H9 (cell line): ENCODE data around the gene SPRYD3. TPM values are rescaled to one million over a fixed set of nuclear protein-coding genes. Genes with fewer than 3 reads are reported as not detected.
A peak's percentile ranks its signal among the peaks of the same experiment; 100 is the strongest.

Source experiments
- DNase-seq: peaks from one replicate; pipeline ENCODE4 v3.0.0-alpha.2; 2017
- H2AFZ ChIP-seq: one replicate; pipeline ENCODE4 v1.6.1; 2013; ENCODE audit warnings: mild to moderate bottlenecking, low read length, control low read depth, moderate library complexity
- H2AK5ac ChIP-seq: 2 replicates; pipeline ENCODE4 v1.6.1; 2013; ENCODE audit warnings: low read length, control low read depth, mixed read lengths; ENCODE audit not compliant: insufficient read length
- H2BK120ac ChIP-seq: one replicate; pipeline ENCODE4 v1.6.1; 2013; ENCODE audit warnings: low read depth, mild to moderate bottlenecking, low read length, control low read depth, inconsistent platforms; ENCODE audit not compliant: poor library complexity, severe bottlenecking
- H2BK12ac ChIP-seq: 2 replicates; pipeline ENCODE4 v1.6.1; 2013; ENCODE audit warnings: low read length, control low read depth, mixed read lengths, low read depth; ENCODE audit not compliant: insufficient read length
- H2BK15ac ChIP-seq: 2 replicates; pipeline ENCODE4 v1.6.1; 2013; ENCODE audit warnings: low read depth, low read length, control low read depth
- H2BK20ac ChIP-seq: one replicate; pipeline ENCODE4 v1.6.1; 2013; ENCODE audit warnings: low read depth, mild to moderate bottlenecking, low read length, control low read depth, inconsistent platforms; ENCODE audit not compliant: poor library complexity, severe bottlenecking
- H2BK5ac ChIP-seq: 2 replicates; pipeline ENCODE4 v1.6.1; 2013; ENCODE audit warnings: low read length, control low read depth, mixed read lengths; ENCODE audit not compliant: insufficient read length
- H3K14ac ChIP-seq: 2 replicates; pipeline ENCODE4 v1.6.1; 2013; ENCODE audit warnings: low read length, control low read depth; ENCODE audit not compliant: insufficient read depth
- H3K18ac ChIP-seq: 2 replicates; pipeline ENCODE4 v1.6.1; 2013; ENCODE audit warnings: low read depth, mild to moderate bottlenecking, mixed read lengths, low read length, control low read depth; ENCODE audit not compliant: insufficient read length
- H3K23ac ChIP-seq: 2 replicates; pipeline ENCODE4 v1.6.1; 2013; ENCODE audit warnings: low read length, control low read depth, mixed read lengths, low read depth; ENCODE audit not compliant: insufficient read length
- H3K23me2 ChIP-seq: 2 replicates; pipeline ENCODE4 v1.6.1; 2013; ENCODE audit warnings: low read depth, mild to moderate bottlenecking, mixed read lengths, low read length, control low read depth; ENCODE audit not compliant: insufficient read length, poor library complexity, severe bottlenecking
- H3K27ac ChIP-seq: 2 replicates; pipeline ENCODE4 v1.5.1; 2013; ENCODE audit warnings: low read length, control low read depth, mixed read lengths, low read depth; ENCODE audit not compliant: insufficient read length
- H3K27me3 ChIP-seq: 2 replicates; pipeline ENCODE4 v1.6.1; 2013; ENCODE audit warnings: low read length, control low read depth, inconsistent platforms; ENCODE audit not compliant: insufficient read depth
- H3K4ac ChIP-seq: 2 replicates; pipeline ENCODE4 v1.6.1; 2013; ENCODE audit warnings: low read depth, mild to moderate bottlenecking, control low read depth, inconsistent platforms, low read length, moderate library complexity
- H3K4me1 ChIP-seq: 2 replicates; pipeline ENCODE4 v1.6.1; 2013; ENCODE audit warnings: low read length, control low read depth, inconsistent platforms; ENCODE audit not compliant: insufficient read depth
- H3K4me2 ChIP-seq: 2 replicates; pipeline ENCODE4 v1.6.1; 2013; ENCODE audit warnings: low read length, control low read depth, mixed read lengths; ENCODE audit not compliant: insufficient read length, insufficient read depth
- H3K56ac ChIP-seq: 2 replicates; pipeline ENCODE4 v1.6.1; 2013; ENCODE audit warnings: low read depth, mild to moderate bottlenecking, mixed read lengths, low read length, control low read depth; ENCODE audit not compliant: insufficient read length
- H3K79me1 ChIP-seq: 2 replicates; pipeline ENCODE4 v1.6.1; 2013; ENCODE audit warnings: low read depth, mild to moderate bottlenecking, moderate library complexity, low read length, control low read depth, inconsistent platforms; ENCODE audit not compliant: insufficient read depth, poor library complexity, severe bottlenecking
- H3K79me2 ChIP-seq: 2 replicates; pipeline ENCODE4 v1.6.1; 2013; ENCODE audit warnings: low read length, control low read depth, inconsistent platforms; ENCODE audit not compliant: insufficient read depth
- H3K9ac ChIP-seq: 2 replicates; pipeline ENCODE4 v1.6.1; 2013; ENCODE audit warnings: low read length, control low read depth, mixed read lengths; ENCODE audit not compliant: insufficient read length; ENCODE audit errors: extremely low read depth
- H3K9me3 ChIP-seq: one replicate; pipeline ENCODE4 v1.6.1; 2013; ENCODE audit warnings: low read depth, low read length, inconsistent platforms; ENCODE audit not compliant: control insufficient read depth
- H3T11ph ChIP-seq: one replicate; pipeline ENCODE4 v1.6.1; 2013; ENCODE audit warnings: mild to moderate bottlenecking, low read length, control low read depth, inconsistent platforms
- H4K20me1 ChIP-seq: one replicate; pipeline ENCODE4 v1.6.1; 2013; ENCODE audit not compliant: control insufficient read depth, insufficient read length, insufficient read depth
- H4K5ac ChIP-seq: 2 replicates; pipeline ENCODE4 v1.6.1; 2013; ENCODE audit warnings: low read depth, mild to moderate bottlenecking, mixed read lengths, low read length, control low read depth; ENCODE audit not compliant: insufficient read length
- H4K8ac ChIP-seq: replicated peaks from 2 replicates; pipeline ENCODE4 v1.6.1; 2013; ENCODE audit warnings: low read length, control low read depth, mixed read lengths, low read depth; ENCODE audit not compliant: insufficient read length
- H4K91ac ChIP-seq: 2 replicates; pipeline ENCODE4 v1.6.1; 2013; ENCODE audit warnings: low read depth, mild to moderate bottlenecking, moderate library complexity, mixed read lengths, low read length, control low read depth; ENCODE audit not compliant: insufficient read length
- H3K27ac Mint-ChIP-seq, 3 experiments: 2 replicates in 2 of 3; 3 replicates in 1 of 3; pipeline ENCODE4 v1.8.0; 2020 to 2021; ENCODE audit warnings: mixed read lengths in 3 of 3, mild to moderate bottlenecking in 1 of 3, moderate library complexity in 1 of 3
- H3K27me3 Mint-ChIP-seq: 2 replicates; pipeline ENCODE4 v1.8.0; 2021; ENCODE audit warnings: low read depth, mild to moderate bottlenecking, moderate library complexity, mixed read lengths
- H3K36me3 Mint-ChIP-seq, 3 experiments: 2 replicates in 2 of 3; 3 replicates in 1 of 3; pipeline ENCODE4 v1.8.0; 2020 to 2021; ENCODE audit warnings: low read depth in 3 of 3, mixed read lengths in 3 of 3; ENCODE audit not compliant: insufficient read depth in 1 of 3
- H3K4me1 Mint-ChIP-seq, 2 experiments: 2 replicates each; pipeline ENCODE4 v1.8.0; 2020; ENCODE audit warnings: mixed read lengths in 2 of 2
- H3K4me3 Mint-ChIP-seq, 2 experiments: 2 replicates in 1 of 2; 3 replicates in 1 of 2; pipeline ENCODE4 v1.8.0; 2020 to 2021; ENCODE audit warnings: mild to moderate bottlenecking in 2 of 2, mixed read lengths in 2 of 2, moderate library complexity in 1 of 2
- H3K9me3 Mint-ChIP-seq, 2 experiments: 2 replicates in 1 of 2; 3 replicates in 1 of 2; pipeline ENCODE4 v1.8.0; 2020; ENCODE audit warnings: mild to moderate bottlenecking in 2 of 2, mixed read lengths in 2 of 2, moderate library complexity in 1 of 2
- CTCF ChIP-seq: fragments of 200-600 bp; sonication (generic); conservative IDR thresholded peaks from 3 replicates; pipeline ENCODE4 v1.8.0; 2021; ENCODE audit warnings: antibody characterized with exemption, mild to moderate bottlenecking
- WGBS: extraction: QIAGEN DNeasy Blood & Tissue Kit; methylation state at CpG from one replicate; pipeline ENCODE4 v1.1.7; 2013; ENCODE audit warnings: missing lambda C conversion rate, low lambda C conversion rate, mixed read lengths; ENCODE audit not compliant: insufficient read length; ENCODE audit errors: extremely low coverage; 5-methylcytosine and 5-hydroxymethylcytosine counted together
- microRNA-seq: library from miRNA; unstranded; fragments of <30 nt; microRNA quantifications from one replicate; pipeline ENCODE4, GENCODE V29; 2020; ENCODE audit warnings: borderline microRNAs expressed
- total RNA-seq: library from RNA; stranded (reverse); gene quantifications from 2 replicates; pipeline ENCODE4 v1.2.1, GENCODE V29; 2021

SPRYD3 gene
- total RNA-seq, 1 experiment from 2014 or later, result 6.5 TPM

GRCh38 chr12:53014709-53015108 lies 64.5 kb downstream of the SPRYD3 start:
- H3K4me2 ChIP-seq, result no peak overlapping the region
- no peaks in the 10 kb centered on the region for H3K9me3 Mint-ChIP-seq
- no CpG with 5 or more reads among the region's 2 CpGs for whole genome bisulfite sequencing
- no peak overlapping the region for H2BK15ac ChIP-seq
- H3K56ac ChIP-seq, result no peak overlapping the region
- H3K4me3 Mint-ChIP-seq, result no peak overlapping the region
- no peak overlapping the region for H3T11ph ChIP-seq
- no peak overlapping the region for H4K8ac ChIP-seq
- H4K20me1 ChIP-seq, result no peaks in the 10 kb centered on the region
- no peak overlapping the region for H3K27ac ChIP-seq
- peaks cover 9% of the 10 kb centered on the region for H3K79me1 ChIP-seq
- DNase-seq, result no peak
- no peak overlapping the region for H2BK120ac ChIP-seq
- no peak overlapping the region for H3K9ac ChIP-seq
- no peak overlapping the region for H3K18ac ChIP-seq
- no peak overlapping the region for H2AFZ ChIP-seq
- peak overlapping the region in 1 of 3 experiments; percentile 73; a peak in 1 of 7 replicates for H3K27ac Mint-ChIP-seq
- no peak overlapping the region for H4K5ac ChIP-seq
- no peak overlapping the region for H3K4ac ChIP-seq
- H3K79me2 ChIP-seq, result peaks cover 49% of the 10 kb centered on the region
- no peaks in the 10 kb centered on the region for H3K27me3 Mint-ChIP-seq
- H3K36me3 Mint-ChIP-seq, result peaks cover 56 to 83% (median 61%) of the 10 kb centered on the region in 3 experiments; a peak in 6 of 7 replicates
- no peak overlapping the region for H2BK5ac ChIP-seq
- no peak overlapping the region for H2BK12ac ChIP-seq
- H3K4me1 ChIP-seq, result no peaks in the 10 kb centered on the region; the same call in 1 of the 2 replicates
- H3K4me1 Mint-ChIP-seq, result peaks cover 14 to 16% of the 10 kb centered on the region in 2 experiments
- TF ChIP-seq CTCF, result no peak
- H3K9me3 ChIP-seq, result no peaks in the 10 kb centered on the region
- H2AK5ac ChIP-seq, result no peak overlapping the region
- H4K91ac ChIP-seq, result no peak overlapping the region
- H2BK20ac ChIP-seq, result no peak overlapping the region
- H3K27me3 ChIP-seq, result no peaks in the 10 kb centered on the region
- H3K14ac ChIP-seq, result no peak overlapping the region
- no peak overlapping the region for H3K23ac ChIP-seq
- no peaks in the 10 kb centered on the region for H3K23me2 ChIP-seq

Small RNAs within 50 kb of the gene (microRNA-seq; reads per million reads assigned to microRNA genes)
- not detected for gene MIR6757

Other genes with a start within 250 kb of the SPRYD3 start
- not detected in 2 replicates for gene KRT79, start 245.1 kb downstream of the SPRYD3 start, total RNA-seq
- gene KRT78, start 230.4 kb downstream of the SPRYD3 start, total RNA-seq, result not detected in 2 replicates
- gene KRT8, start 174.3 kb downstream of the SPRYD3 start, total RNA-seq, result 244 and 247 TPM in 2 replicates
- gene KRT18, start 130.3 kb downstream of the SPRYD3 start, total RNA-seq, result 245 and 263 TPM in 2 replicates
- gene EIF4B, start 72.9 kb downstream of the SPRYD3 start, total RNA-seq, result 713 and 723 TPM in 2 replicates
- gene TNS2, start 29.3 kb downstream of the SPRYD3 start, total RNA-seq, result 3.6 and 4.5 TPM in 2 replicates
- gene IGFBP6, start 18.3 kb upstream of the SPRYD3 start, total RNA-seq, result 4.2 and 5.7 TPM in 2 replicates
- not detected in 2 replicates for gene SOAT2, start 24.1 kb upstream of the SPRYD3 start, total RNA-seq
- 41.2 and 47.2 TPM in 2 replicates for gene ZNF740, start 101.3 kb upstream of the SPRYD3 start, total RNA-seq
- 7.4 and 7.7 TPM in 2 replicates for gene CSAD, start 101.5 kb upstream of the SPRYD3 start, total RNA-seq
- gene ITGB7, start 127.9 kb upstream of the SPRYD3 start, total RNA-seq, result 0.26 and 0.39 TPM in 2 replicates
- 42.6 and 43.7 TPM in 2 replicates for gene RARG, start 152.8 kb upstream of the SPRYD3 start, total RNA-seq
- gene ESPL1, start 188.9 kb upstream of the SPRYD3 start, total RNA-seq, result 43.2 and 43.3 TPM in 2 replicates
- 285 and 292 TPM in 2 replicates for gene PFDN5, start 216.2 kb upstream of the SPRYD3 start, total RNA-seq
- 89.5 and 91.8 TPM in 2 replicates for gene MYG1, start 220.3 kb upstream of the SPRYD3 start, total RNA-seq
- gene AAAS, start 242.2 kb upstream of the SPRYD3 start, total RNA-seq, result 83.9 and 85.8 TPM in 2 replicates